ENCODE data around the gene EYS. TPM values are rescaled to one million over a fixed set of nuclear protein-coding genes. Genes with fewer than 3 reads are reported as not detected.

Gene EYS
- total RNA-seq, 1 donor from 2014 or later, result not detected

- Histone ChIP-seq H3K27ac (no peak overlapping the region), H3K4me3 (no peak overlapping the region), H3K27me3 (no peaks in the 10 kb centered on the region), H3K36me3 (no peaks in the 10 kb centered on the region), H3K4me1 (no peaks in the 10 kb centered on the region), H3K9me3 (no peaks in the 10 kb centered on the region)
- DNase-seq (ENCODE audit: low spot score in 2 of 2), result no peak
- intact Hi-C loops (cut with DNase I), result no loop called here
- TF ChIP-seq, protein P1, sequence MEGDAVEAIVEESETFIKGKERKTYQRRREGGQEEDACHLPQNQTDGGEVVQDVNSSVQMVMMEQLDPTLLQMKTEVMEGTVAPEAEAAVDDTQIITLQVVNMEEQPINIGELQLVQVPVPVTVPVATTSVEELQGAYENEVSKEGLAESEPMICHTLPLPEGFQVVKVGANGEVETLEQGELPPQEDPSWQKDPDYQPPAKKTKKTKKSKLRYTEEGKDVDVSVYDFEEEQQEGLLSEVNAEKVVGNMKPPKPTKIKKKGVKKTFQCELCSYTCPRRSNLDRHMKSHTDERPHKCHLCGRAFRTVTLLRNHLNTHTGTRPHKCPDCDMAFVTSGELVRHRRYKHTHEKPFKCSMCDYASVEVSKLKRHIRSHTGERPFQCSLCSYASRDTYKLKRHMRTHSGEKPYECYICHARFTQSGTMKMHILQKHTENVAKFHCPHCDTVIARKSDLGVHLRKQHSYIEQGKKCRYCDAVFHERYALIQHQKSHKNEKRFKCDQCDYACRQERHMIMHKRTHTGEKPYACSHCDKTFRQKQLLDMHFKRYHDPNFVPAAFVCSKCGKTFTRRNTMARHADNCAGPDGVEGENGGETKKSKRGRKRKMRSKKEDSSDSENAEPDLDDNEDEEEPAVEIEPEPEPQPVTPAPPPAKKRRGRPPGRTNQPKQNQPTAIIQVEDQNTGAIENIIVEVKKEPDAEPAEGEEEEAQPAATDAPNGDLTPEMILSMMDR (IDR thresholded peaks at IDR 0.05), result no peak
These were observed 557.2 kb downstream of the EYS start for GRCh38 chr6:65149841-65150240.

- Histone ChIP-seq H3K9me3 (no peaks in the 10 kb centered on the region), H3K36me3 (no peaks in the 10 kb centered on the region), H3K27me3 (no peaks in the 10 kb centered on the region), H3K4me3 (no peak overlapping the region), H3K4me1 (no peaks in the 10 kb centered on the region), H3K27ac (no peak overlapping the region)
- DNase-seq (ENCODE audit: low spot score in 2 of 2), result no peak
- intact Hi-C loops (cut with DNase I), result no loop called here
- TF ChIP-seq, protein P1 (IDR thresholded peaks at IDR 0.05), result no peak
These were observed 558.2 kb downstream of the EYS start for GRCh38 chr6:65148839-65149238.

- no peak overlapping the region for H3K27ac ChIP-seq
- no peaks in the 10 kb centered on the region for H3K27me3 ChIP-seq
- intact Hi-C loops (cut with DNase I), result no loop called here
- TF ChIP-seq, protein P1 (IDR thresholded peaks at IDR 0.05), result no peak
- no peak for DNase-seq (ENCODE audit: low spot score in 2 of 2)
- H3K4me3 ChIP-seq, result no peak overlapping the region
- H3K9me3 ChIP-seq, result no peaks in the 10 kb centered on the region
- no peaks in the 10 kb centered on the region for H3K4me1 ChIP-seq
- no peaks in the 10 kb centered on the region for H3K36me3 ChIP-seq
These were observed 571.5 kb downstream of the EYS start for GRCh38 chr6:65135567-65135966.

DNA sequence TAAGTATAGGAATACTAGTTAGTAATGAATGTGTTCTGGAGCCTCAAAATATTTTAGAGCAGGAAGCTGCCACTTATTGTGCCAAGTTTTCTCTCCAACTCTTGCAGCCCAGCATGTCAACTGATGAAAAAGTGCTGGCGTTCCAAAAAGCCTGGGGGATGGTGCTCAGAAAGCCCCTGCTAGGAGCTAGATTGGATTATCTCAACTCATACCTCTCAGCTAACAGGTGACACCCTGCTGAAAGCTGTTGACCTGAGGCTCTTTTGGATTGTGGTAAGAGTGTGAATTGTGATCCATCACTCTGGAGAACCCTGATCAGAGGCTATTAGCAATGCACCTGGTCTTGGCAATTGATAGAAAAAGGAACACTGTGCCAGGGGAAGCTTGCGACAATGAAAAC, 580.4 kb downstream of the EYS start:
- no peaks in the 10 kb centered on the region for H3K27me3 ChIP-seq
- H3K27ac ChIP-seq, result no peak overlapping the region
- no peaks in the 10 kb centered on the region for H3K4me1 ChIP-seq
- TF ChIP-seq, protein P1 (IDR thresholded peaks at IDR 0.05), result no peak
- H3K4me3 ChIP-seq, result no peak overlapping the region
- intact Hi-C loops (cut with DNase I), result no loop called here
- H3K9me3 ChIP-seq, result no peaks in the 10 kb centered on the region
- no peak for DNase-seq (ENCODE audit: low spot score in 2 of 2)
- H3K36me3 ChIP-seq, result no peaks in the 10 kb centered on the region

DNA sequence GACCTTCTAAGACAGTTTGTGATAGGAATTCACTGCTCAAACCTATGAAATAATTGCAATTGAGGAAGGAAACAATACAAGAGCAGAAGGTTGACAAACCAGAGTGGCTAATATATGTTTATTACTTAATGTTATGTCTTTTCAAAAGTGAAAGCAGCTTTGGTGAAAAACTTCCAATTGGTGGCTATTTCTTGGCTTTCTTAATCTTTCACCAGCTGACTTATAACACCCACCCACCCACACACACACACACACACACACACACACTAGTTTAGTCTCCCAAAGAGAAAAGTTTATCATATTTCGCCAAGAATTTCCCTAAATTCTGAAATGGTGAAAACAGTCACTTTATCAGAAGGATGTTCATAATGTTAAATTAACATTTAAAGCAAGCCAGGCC, 583.5 kb downstream of the EYS start:
- Histone ChIP-seq H3K36me3 (no peaks in the 10 kb centered on the region), H3K4me3 (no peak overlapping the region), H3K9me3 (no peaks in the 10 kb centered on the region), H3K4me1 (no peaks in the 10 kb centered on the region), H3K27me3 (no peaks in the 10 kb centered on the region), H3K27ac (no peak overlapping the region)
- no peak for DNase-seq (ENCODE audit: low spot score in 2 of 2)
- intact Hi-C loops (cut with DNase I), result no loop called here
- TF ChIP-seq, protein P1 (IDR thresholded peaks at IDR 0.05), result no peak

- H3K4me1 ChIP-seq, result no peaks in the 10 kb centered on the region
These were observed 589.1 kb downstream of the EYS start for GRCh38 chr6:65117817-65118409.

More at GRCh38 chr6:65117817-65118409, 589.1 kb downstream of the EYS start:
- Histone ChIP-seq H3K9me3 (no peaks in the 10 kb centered on the region), H3K27ac (no peak overlapping the region), H3K36me3 (no peaks in the 10 kb centered on the region), H3K27me3 (no peaks in the 10 kb centered on the region), H3K4me3 (no peak overlapping the region)
- DNase-seq (ENCODE audit: low spot score in 2 of 2), result no peak
- intact Hi-C loops (cut with DNase I), result no loop called here
- TF ChIP-seq, protein P1 (IDR thresholded peaks at IDR 0.05), result no peak

All from ascending aorta (tissue), 2 donors.